H9 (cell line): ENCODE data around the gene ANKRD11. TPM values are rescaled to one million over a fixed set of nuclear protein-coding genes. Genes with fewer than 3 reads are reported as not detected.

ENCODE experiments used
- DNase-seq: peaks from one replicate; pipeline ENCODE4 v3.0.0-alpha.2; 2017
- H2AFZ ChIP-seq: one replicate; pipeline ENCODE4 v1.6.1; 2013; ENCODE audit warnings: mild to moderate bottlenecking, low read length, control low read depth, moderate library complexity
- H2AK5ac ChIP-seq: 2 replicates; pipeline ENCODE4 v1.6.1; 2013; ENCODE audit warnings: low read length, control low read depth, mixed read lengths; ENCODE audit not compliant: insufficient read length
- H2BK120ac ChIP-seq: one replicate; pipeline ENCODE4 v1.6.1; 2013; ENCODE audit warnings: low read depth, mild to moderate bottlenecking, low read length, control low read depth, inconsistent platforms; ENCODE audit not compliant: poor library complexity, severe bottlenecking
- H2BK12ac ChIP-seq: 2 replicates; pipeline ENCODE4 v1.6.1; 2013; ENCODE audit warnings: low read length, control low read depth, mixed read lengths, low read depth; ENCODE audit not compliant: insufficient read length
- H2BK15ac ChIP-seq: 2 replicates; pipeline ENCODE4 v1.6.1; 2013; ENCODE audit warnings: low read depth, low read length, control low read depth
- H2BK20ac ChIP-seq: one replicate; pipeline ENCODE4 v1.6.1; 2013; ENCODE audit warnings: low read depth, mild to moderate bottlenecking, low read length, control low read depth, inconsistent platforms; ENCODE audit not compliant: poor library complexity, severe bottlenecking
- H2BK5ac ChIP-seq: 2 replicates; pipeline ENCODE4 v1.6.1; 2013; ENCODE audit warnings: low read length, control low read depth, mixed read lengths; ENCODE audit not compliant: insufficient read length
- H3K14ac ChIP-seq: 2 replicates; pipeline ENCODE4 v1.6.1; 2013; ENCODE audit warnings: low read length, control low read depth; ENCODE audit not compliant: insufficient read depth
- H3K18ac ChIP-seq: 2 replicates; pipeline ENCODE4 v1.6.1; 2013; ENCODE audit warnings: low read depth, mild to moderate bottlenecking, mixed read lengths, low read length, control low read depth; ENCODE audit not compliant: insufficient read length
- H3K23ac ChIP-seq: 2 replicates; pipeline ENCODE4 v1.6.1; 2013; ENCODE audit warnings: low read length, control low read depth, mixed read lengths, low read depth; ENCODE audit not compliant: insufficient read length
- H3K23me2 ChIP-seq: 2 replicates; pipeline ENCODE4 v1.6.1; 2013; ENCODE audit warnings: low read depth, mild to moderate bottlenecking, mixed read lengths, low read length, control low read depth; ENCODE audit not compliant: insufficient read length, poor library complexity, severe bottlenecking
- H3K27ac ChIP-seq: 2 replicates; pipeline ENCODE4 v1.5.1; 2013; ENCODE audit warnings: low read length, control low read depth, mixed read lengths, low read depth; ENCODE audit not compliant: insufficient read length
- H3K27me3 ChIP-seq: 2 replicates; pipeline ENCODE4 v1.6.1; 2013; ENCODE audit warnings: low read length, control low read depth, inconsistent platforms; ENCODE audit not compliant: insufficient read depth
- H3K4ac ChIP-seq: 2 replicates; pipeline ENCODE4 v1.6.1; 2013; ENCODE audit warnings: low read depth, mild to moderate bottlenecking, control low read depth, inconsistent platforms, low read length, moderate library complexity
- H3K4me1 ChIP-seq: 2 replicates; pipeline ENCODE4 v1.6.1; 2013; ENCODE audit warnings: low read length, control low read depth, inconsistent platforms; ENCODE audit not compliant: insufficient read depth
- H3K4me2 ChIP-seq: 2 replicates; pipeline ENCODE4 v1.6.1; 2013; ENCODE audit warnings: low read length, control low read depth, mixed read lengths; ENCODE audit not compliant: insufficient read length, insufficient read depth
- H3K56ac ChIP-seq: 2 replicates; pipeline ENCODE4 v1.6.1; 2013; ENCODE audit warnings: low read depth, mild to moderate bottlenecking, mixed read lengths, low read length, control low read depth; ENCODE audit not compliant: insufficient read length
- H3K79me1 ChIP-seq: 2 replicates; pipeline ENCODE4 v1.6.1; 2013; ENCODE audit warnings: low read depth, mild to moderate bottlenecking, moderate library complexity, low read length, control low read depth, inconsistent platforms; ENCODE audit not compliant: insufficient read depth, poor library complexity, severe bottlenecking
- H3K79me2 ChIP-seq: 2 replicates; pipeline ENCODE4 v1.6.1; 2013; ENCODE audit warnings: low read length, control low read depth, inconsistent platforms; ENCODE audit not compliant: insufficient read depth
- H3K9ac ChIP-seq: 2 replicates; pipeline ENCODE4 v1.6.1; 2013; ENCODE audit warnings: low read length, control low read depth, mixed read lengths; ENCODE audit not compliant: insufficient read length; ENCODE audit errors: extremely low read depth
- H3K9me3 ChIP-seq: one replicate; pipeline ENCODE4 v1.6.1; 2013; ENCODE audit warnings: low read depth, low read length, inconsistent platforms; ENCODE audit not compliant: control insufficient read depth
- H3T11ph ChIP-seq: one replicate; pipeline ENCODE4 v1.6.1; 2013; ENCODE audit warnings: mild to moderate bottlenecking, low read length, control low read depth, inconsistent platforms
- H4K20me1 ChIP-seq: one replicate; pipeline ENCODE4 v1.6.1; 2013; ENCODE audit not compliant: control insufficient read depth, insufficient read length, insufficient read depth
- H4K5ac ChIP-seq: 2 replicates; pipeline ENCODE4 v1.6.1; 2013; ENCODE audit warnings: low read depth, mild to moderate bottlenecking, mixed read lengths, low read length, control low read depth; ENCODE audit not compliant: insufficient read length
- H4K8ac ChIP-seq: replicated peaks from 2 replicates; pipeline ENCODE4 v1.6.1; 2013; ENCODE audit warnings: low read length, control low read depth, mixed read lengths, low read depth; ENCODE audit not compliant: insufficient read length
- H4K91ac ChIP-seq: 2 replicates; pipeline ENCODE4 v1.6.1; 2013; ENCODE audit warnings: low read depth, mild to moderate bottlenecking, moderate library complexity, mixed read lengths, low read length, control low read depth; ENCODE audit not compliant: insufficient read length
- H3K27ac Mint-ChIP-seq, 3 experiments: 2 replicates in 2 of 3; 3 replicates in 1 of 3; pipeline ENCODE4 v1.8.0; 2020 to 2021; ENCODE audit warnings: mixed read lengths in 3 of 3, mild to moderate bottlenecking in 1 of 3, moderate library complexity in 1 of 3
- H3K27me3 Mint-ChIP-seq: 2 replicates; pipeline ENCODE4 v1.8.0; 2021; ENCODE audit warnings: low read depth, mild to moderate bottlenecking, moderate library complexity, mixed read lengths
- H3K36me3 Mint-ChIP-seq, 3 experiments: 2 replicates in 2 of 3; 3 replicates in 1 of 3; pipeline ENCODE4 v1.8.0; 2020 to 2021; ENCODE audit warnings: low read depth in 3 of 3, mixed read lengths in 3 of 3; ENCODE audit not compliant: insufficient read depth in 1 of 3
- H3K4me1 Mint-ChIP-seq, 2 experiments: 2 replicates each; pipeline ENCODE4 v1.8.0; 2020; ENCODE audit warnings: mixed read lengths in 2 of 2
- H3K4me3 Mint-ChIP-seq, 2 experiments: 2 replicates in 1 of 2; 3 replicates in 1 of 2; pipeline ENCODE4 v1.8.0; 2020 to 2021; ENCODE audit warnings: mild to moderate bottlenecking in 2 of 2, mixed read lengths in 2 of 2, moderate library complexity in 1 of 2
- H3K9me3 Mint-ChIP-seq, 2 experiments: 2 replicates in 1 of 2; 3 replicates in 1 of 2; pipeline ENCODE4 v1.8.0; 2020; ENCODE audit warnings: mild to moderate bottlenecking in 2 of 2, mixed read lengths in 2 of 2, moderate library complexity in 1 of 2
- WGBS: extraction: QIAGEN DNeasy Blood & Tissue Kit; methylation state at CpG from one replicate; pipeline ENCODE4 v1.1.7; 2013; ENCODE audit warnings: missing lambda C conversion rate, low lambda C conversion rate, mixed read lengths; ENCODE audit not compliant: insufficient read length; ENCODE audit errors: extremely low coverage; 5-methylcytosine and 5-hydroxymethylcytosine counted together
- total RNA-seq: library from RNA; stranded (reverse); gene quantifications from 2 replicates; pipeline ENCODE4 v1.2.1, GENCODE V29; 2021
- TF ChIP-seq, protein P1 (sequence below): fragments of 200-600 bp; sonication (generic); conservative IDR thresholded peaks from 3 replicates; pipeline ENCODE4 v1.8.0; 2021; ENCODE audit warnings: antibody characterized with exemption, mild to moderate bottlenecking

ANKRD11 gene
- total RNA-seq, 1 experiment from 2014 or later: 181 TPM

DNA sequence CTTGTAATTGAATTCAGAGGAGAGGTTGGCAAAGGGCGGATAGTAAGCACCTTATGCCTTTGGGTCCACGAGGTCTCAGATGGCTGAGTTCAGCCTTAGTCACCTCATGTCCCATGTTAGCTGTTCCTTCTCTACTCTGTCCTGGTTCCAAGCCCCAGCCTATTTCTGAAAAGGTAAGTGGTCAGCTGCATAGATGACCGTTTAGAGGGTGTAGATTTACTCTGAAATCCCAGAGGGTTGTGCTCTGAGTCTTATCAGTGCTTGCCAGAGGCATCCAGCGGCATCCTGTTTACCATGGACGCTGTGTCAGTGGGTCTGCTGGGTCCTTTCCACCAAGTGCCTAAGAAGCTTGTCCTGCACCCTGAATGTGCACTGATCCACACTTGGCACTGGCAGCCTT, 271.0 kb downstream of the ANKRD11 start:
- whole genome bisulfite sequencing: no CpG with 5 or more reads among the region's 5 CpGs
- Mint-ChIP-seq H3K27ac (no peak overlapping the region), H3K4me1 (peaks cover 7 to 12% of the 10 kb centered on the region in 2 experiments), H3K4me3 (peak overlapping the region; percentile 39 to 85; a peak in 4 of 5 replicates), H3K27me3 (peaks cover 2% of the 10 kb centered on the region; the same call in 1 of the 2 replicates), H3K36me3 (peaks cover 13 to 26% (median 21%) of the 10 kb centered on the region in 3 experiments; a peak in 6 of 7 replicates), H3K9me3 (no peaks in the 10 kb centered on the region)
- no peak overlapping the region for H2BK15ac ChIP-seq
- no peak overlapping the region for H4K8ac ChIP-seq
- no peak overlapping the region for H3T11ph ChIP-seq
- no peak for DNase-seq
- H2AK5ac ChIP-seq: no peak overlapping the region
- H3K23me2 ChIP-seq: peaks cover 3% of the 10 kb centered on the region
- H3K18ac ChIP-seq: no peak overlapping the region
- H2BK12ac ChIP-seq: no peak overlapping the region
- no peaks in the 10 kb centered on the region for H3K9me3 ChIP-seq
- H4K91ac ChIP-seq: no peak overlapping the region
- no peak overlapping the region for H2BK20ac ChIP-seq
- H4K20me1 ChIP-seq: no peaks in the 10 kb centered on the region
- no peak overlapping the region for H3K9ac ChIP-seq
- H3K14ac ChIP-seq: no peak overlapping the region
- H3K4ac ChIP-seq: no peak overlapping the region
- H3K27ac ChIP-seq: no peak overlapping the region
- H3K4me2 ChIP-seq: no peak overlapping the region
- no peaks in the 10 kb centered on the region for H3K79me1 ChIP-seq
- no peak overlapping the region for H3K23ac ChIP-seq
- TF ChIP-seq, protein P1, sequence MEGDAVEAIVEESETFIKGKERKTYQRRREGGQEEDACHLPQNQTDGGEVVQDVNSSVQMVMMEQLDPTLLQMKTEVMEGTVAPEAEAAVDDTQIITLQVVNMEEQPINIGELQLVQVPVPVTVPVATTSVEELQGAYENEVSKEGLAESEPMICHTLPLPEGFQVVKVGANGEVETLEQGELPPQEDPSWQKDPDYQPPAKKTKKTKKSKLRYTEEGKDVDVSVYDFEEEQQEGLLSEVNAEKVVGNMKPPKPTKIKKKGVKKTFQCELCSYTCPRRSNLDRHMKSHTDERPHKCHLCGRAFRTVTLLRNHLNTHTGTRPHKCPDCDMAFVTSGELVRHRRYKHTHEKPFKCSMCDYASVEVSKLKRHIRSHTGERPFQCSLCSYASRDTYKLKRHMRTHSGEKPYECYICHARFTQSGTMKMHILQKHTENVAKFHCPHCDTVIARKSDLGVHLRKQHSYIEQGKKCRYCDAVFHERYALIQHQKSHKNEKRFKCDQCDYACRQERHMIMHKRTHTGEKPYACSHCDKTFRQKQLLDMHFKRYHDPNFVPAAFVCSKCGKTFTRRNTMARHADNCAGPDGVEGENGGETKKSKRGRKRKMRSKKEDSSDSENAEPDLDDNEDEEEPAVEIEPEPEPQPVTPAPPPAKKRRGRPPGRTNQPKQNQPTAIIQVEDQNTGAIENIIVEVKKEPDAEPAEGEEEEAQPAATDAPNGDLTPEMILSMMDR: no peak
- no peak overlapping the region for H4K5ac ChIP-seq
- H2AFZ ChIP-seq: no peak overlapping the region
- H2BK120ac ChIP-seq: no peak overlapping the region
- no peak overlapping the region for H2BK5ac ChIP-seq
- H3K56ac ChIP-seq: no peak overlapping the region
- no peaks in the 10 kb centered on the region for H3K27me3 ChIP-seq
- H3K4me1 ChIP-seq: no peaks in the 10 kb centered on the region
- H3K79me2 ChIP-seq: no peaks in the 10 kb centered on the region

Other genes starting within 250 kb of the ANKRD11 start
- gene SPG7, start 17.8 kb upstream of the ANKRD11 start, total RNA-seq: 110 and 119 TPM in 2 replicates
- 2,157 and 2,259 TPM in 2 replicates for gene RPL13, start 70.1 kb upstream of the ANKRD11 start, total RNA-seq
- 22.5 and 23.4 TPM in 2 replicates for gene CPNE7, start 85.2 kb upstream of the ANKRD11 start, total RNA-seq
- 1.1 and 1.2 TPM in 2 replicates for gene DPEP1, start 123.1 kb upstream of the ANKRD11 start, total RNA-seq
- gene CHMP1A, start 167.1 kb upstream of the ANKRD11 start, total RNA-seq: 85.4 and 89.6 TPM in 2 replicates
- gene SPATA33, start 167.3 kb upstream of the ANKRD11 start, total RNA-seq: 17.4 and 17.8 TPM in 2 replicates
- 76.6 and 77.1 TPM in 2 replicates for gene CDK10, start 196.1 kb upstream of the ANKRD11 start, total RNA-seq
- gene SPATA2L, start 211.1 kb upstream of the ANKRD11 start, total RNA-seq: 27.1 and 27.4 TPM in 2 replicates
- 5.6 and 6.0 TPM in 2 replicates for gene VPS9D1, start 230.3 kb upstream of the ANKRD11 start, total RNA-seq
- 17.4 and 18.6 TPM in 2 replicates for gene ZNF276, start 231.0 kb upstream of the ANKRD11 start, total RNA-seq